Stimulated activated CD8-positive, alpha-beta memory T cell treated with anti-CD3 and anti-CD28 coated beads, Interleukin-12 subunit alpha, Interleukin-12 subunit beta, amount 100 ng/mL, for 24 hours (primary cell): ENCODE measurements around the gene TTC12.

ENCODE experiments used
- DNase-seq: peaks from one replicate; pipeline ENCODE4 v3.0.0-alpha.2; 2020; ENCODE audit errors: extremely low read depth

Gene TTC12

GRCh38 chr11:113405724-113406478, 91.5 kb downstream of the TTC12 start:
- DNase-seq = no peak

DNA sequence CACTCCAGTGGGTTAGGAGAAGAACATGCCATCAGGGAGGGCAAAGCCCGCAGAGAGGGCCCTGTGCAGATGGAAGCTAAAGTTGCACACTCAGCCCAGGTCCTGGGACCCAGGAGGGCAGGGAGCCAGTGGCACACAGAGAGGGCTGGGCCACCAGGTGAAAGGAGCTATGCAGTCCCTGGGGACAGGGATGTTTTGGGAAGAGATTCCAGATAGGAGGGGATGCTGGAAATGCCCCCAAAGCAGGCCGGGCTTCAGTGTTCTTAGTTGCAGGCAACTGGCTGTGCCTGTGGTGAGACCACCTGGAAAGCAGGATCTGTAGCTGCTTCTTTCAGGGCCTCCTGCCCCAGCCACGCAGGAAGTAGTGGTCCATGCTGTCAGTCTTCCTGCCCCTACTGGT, 92.8 kb downstream of the TTC12 start:
- DNase-seq = no peak

DNA sequence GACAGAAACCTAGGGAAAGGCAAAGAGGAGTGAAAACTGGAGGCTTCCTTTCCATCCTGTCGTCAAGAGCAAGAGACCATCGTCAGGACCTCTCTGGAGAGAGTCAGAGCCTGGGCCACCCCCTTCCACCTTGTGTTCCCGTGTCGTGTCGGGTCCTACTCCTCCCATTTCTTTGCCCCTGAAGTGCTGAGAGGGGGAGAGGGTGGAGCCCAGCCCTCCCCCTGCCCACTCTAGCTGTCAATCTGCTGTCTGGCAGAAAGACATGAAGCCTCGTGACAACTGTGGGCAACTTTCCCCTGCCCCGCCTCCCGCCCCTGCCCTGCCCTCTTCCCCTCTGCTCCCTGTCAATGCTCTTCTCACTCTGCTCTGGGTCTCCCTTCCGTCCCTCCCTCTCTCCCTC, 93.8 kb downstream of the TTC12 start:
- DNase-seq = no peak

GRCh38 chr11:113408887-113409286, 94.5 kb downstream of the TTC12 start:
- no peak for DNase-seq

DNA sequence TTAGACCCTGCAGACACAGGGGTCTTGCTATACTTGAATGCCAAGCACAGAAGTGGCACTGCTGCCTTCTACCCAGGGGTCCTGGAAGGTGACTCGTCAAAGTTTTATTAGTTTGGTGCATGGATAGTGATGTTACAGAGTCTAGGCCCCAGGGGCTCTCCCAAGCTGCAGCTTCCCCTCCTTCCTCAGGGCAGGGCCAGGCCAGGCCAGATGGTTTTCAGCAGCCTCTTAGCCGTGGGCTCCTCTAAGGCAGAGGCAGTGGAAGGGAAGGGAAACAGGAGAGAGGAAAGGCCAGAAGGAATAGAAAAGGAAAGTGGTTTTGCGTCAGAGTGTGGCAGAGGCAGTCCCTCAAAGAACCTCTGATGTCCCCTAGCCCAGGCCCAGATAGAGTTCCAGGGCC, 95.1 kb downstream of the TTC12 start:
- no peak for DNase-seq

DNA sequence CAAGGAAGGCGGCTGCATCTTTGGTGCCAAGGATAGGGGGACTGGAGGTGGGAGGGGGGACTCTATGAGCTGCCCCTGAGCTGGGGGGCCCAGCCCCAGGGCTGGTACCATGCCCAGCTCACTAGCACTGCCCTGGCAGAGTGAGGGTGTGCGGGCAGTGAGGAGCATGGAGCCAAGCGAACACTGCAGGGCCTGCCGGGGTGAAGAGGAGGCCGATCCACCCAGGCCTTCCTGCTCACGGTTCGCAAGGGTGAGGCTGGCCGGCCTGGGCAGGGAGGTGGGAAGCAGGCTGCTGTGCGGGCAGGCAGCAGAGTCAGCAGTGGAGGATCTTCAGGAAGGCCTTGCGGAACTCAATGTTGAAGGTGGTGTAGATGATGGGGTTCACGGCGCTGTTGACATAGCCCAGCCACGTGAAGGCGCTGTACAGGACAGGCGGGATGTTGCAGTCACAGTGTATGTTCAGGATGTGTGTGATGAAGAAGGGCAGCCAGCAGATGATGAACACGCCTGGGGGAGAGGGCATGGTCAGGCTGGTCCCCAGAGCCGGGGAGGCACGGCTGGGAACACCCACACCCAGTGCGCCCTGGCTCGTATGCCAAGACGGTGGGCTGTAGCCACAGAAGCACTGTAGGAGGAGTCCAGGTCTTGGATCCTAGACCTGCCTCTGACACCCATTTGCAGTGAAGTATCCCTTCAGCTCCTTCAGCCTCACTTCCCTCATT, 96.2 kb downstream of the TTC12 start:
- no peak for DNase-seq

DNA sequence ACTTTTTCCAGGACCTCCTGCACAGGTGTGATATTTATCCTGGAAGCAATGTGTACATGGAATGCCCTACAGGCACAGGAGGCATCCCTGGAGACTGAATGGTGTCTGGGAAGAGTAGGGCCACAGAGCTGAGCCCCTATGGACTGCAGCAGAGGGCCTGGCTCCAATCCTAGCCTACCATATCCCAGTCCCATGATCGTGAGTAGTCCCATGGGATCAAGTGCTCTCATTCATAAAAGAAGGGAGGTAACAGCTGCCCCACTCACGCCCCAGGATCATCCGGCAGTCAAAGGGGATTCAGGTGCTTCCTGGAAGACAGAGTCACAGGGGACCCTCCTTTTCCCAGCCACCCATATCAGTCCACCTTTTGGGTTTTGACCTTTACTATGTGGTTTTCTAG, 97.2 kb downstream of the TTC12 start:
- no peak for DNase-seq

DNA sequence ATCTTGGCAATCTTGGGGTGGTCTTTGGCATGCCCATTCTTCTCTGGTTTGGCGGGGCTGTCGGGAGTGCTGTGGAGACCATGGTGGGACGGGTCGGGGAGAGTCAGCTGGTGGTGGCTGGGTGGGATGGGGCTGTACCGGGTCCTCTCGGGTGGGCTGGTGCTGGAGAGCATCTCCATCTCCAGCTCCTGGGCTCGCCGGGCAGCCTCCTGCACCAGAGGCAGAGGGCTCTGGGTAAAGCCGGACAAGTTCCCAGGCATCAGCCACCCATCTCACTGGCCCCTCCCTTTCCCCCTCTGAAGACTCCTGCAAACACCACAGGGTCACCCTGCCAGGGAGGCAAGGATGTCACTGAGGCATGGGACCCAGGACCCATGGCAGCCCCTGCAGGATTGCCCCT, 98.3 kb downstream of the TTC12 start:
- no peak for DNase-seq

- DNase-seq = no peak
Observed at GRCh38 chr11:113415343-113415742, 101.0 kb downstream of the TTC12 start.
